Measurements from ENCODE around the gene LTBP1. TPM values are rescaled to one million over a fixed set of nuclear protein-coding genes. Genes with fewer than 3 reads are reported as not detected.

The LTBP1 gene
- total RNA-seq, 1 experiment from 2014 or later = 28.5 TPM

DNA sequence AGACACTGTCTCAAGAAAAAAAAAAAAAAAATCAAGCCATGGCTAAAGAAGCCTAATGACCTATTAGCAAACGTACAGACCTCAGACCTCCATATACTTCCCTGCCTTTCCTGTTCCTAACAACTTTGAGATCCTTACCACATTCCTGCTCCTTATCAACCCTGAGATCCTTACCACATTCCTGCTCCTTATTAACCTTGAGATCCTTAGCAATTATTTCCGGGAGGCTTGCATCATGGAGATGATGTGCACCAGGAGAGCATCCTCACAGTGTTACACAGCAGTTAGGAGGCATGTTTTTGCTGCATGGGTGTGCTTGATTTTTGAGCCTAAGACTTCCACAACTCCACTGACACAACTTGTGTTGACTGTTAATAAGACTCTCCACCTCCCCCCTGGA is 475.1 kb downstream of the LTBP1 start:
- TF ChIP-seq, protein P1, sequence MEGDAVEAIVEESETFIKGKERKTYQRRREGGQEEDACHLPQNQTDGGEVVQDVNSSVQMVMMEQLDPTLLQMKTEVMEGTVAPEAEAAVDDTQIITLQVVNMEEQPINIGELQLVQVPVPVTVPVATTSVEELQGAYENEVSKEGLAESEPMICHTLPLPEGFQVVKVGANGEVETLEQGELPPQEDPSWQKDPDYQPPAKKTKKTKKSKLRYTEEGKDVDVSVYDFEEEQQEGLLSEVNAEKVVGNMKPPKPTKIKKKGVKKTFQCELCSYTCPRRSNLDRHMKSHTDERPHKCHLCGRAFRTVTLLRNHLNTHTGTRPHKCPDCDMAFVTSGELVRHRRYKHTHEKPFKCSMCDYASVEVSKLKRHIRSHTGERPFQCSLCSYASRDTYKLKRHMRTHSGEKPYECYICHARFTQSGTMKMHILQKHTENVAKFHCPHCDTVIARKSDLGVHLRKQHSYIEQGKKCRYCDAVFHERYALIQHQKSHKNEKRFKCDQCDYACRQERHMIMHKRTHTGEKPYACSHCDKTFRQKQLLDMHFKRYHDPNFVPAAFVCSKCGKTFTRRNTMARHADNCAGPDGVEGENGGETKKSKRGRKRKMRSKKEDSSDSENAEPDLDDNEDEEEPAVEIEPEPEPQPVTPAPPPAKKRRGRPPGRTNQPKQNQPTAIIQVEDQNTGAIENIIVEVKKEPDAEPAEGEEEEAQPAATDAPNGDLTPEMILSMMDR (conservative IDR thresholded peaks at IDR 0.05) = no peak

More for the DNA sequence above, 475.1 kb downstream of the LTBP1 start:
- no peak overlapping the region for H3K23ac ChIP-seq (ENCODE audit: insufficient read length, low read depth, low read length)
- no peaks in the 10 kb centered on the region for H4K20me1 ChIP-seq (ENCODE audit: control insufficient read depth, insufficient read depth, insufficient read length)
- no peak overlapping the region for H2AK5ac ChIP-seq (ENCODE audit: insufficient read length, low read length)
- H3K23me2 ChIP-seq (ENCODE audit: insufficient read length, low read depth, low read length, poor library complexity, severe bottlenecking) = no peaks in the 10 kb centered on the region
- H3K79me2 ChIP-seq (ENCODE audit: insufficient read depth, low read length) = no peaks in the 10 kb centered on the region
- no peaks in the 10 kb centered on the region for H3K79me1 ChIP-seq (ENCODE audit: insufficient read depth, low read depth, low read length, poor library complexity, severe bottlenecking)
- H2BK12ac ChIP-seq (ENCODE audit: insufficient read length, low read depth, low read length) = no peak overlapping the region
- no peak overlapping the region for H3K27ac ChIP-seq (ENCODE audit: insufficient read length, low read depth, low read length)
- H2AFZ ChIP-seq (ENCODE audit: low read length) = no peak overlapping the region
- no peak overlapping the region for H4K91ac ChIP-seq (ENCODE audit: insufficient read length, low read depth, low read length)
- no peak overlapping the region for H3K4me2 ChIP-seq (ENCODE audit: insufficient read depth, insufficient read length, low read length)
- no peaks in the 10 kb centered on the region; the same call in 1 of the 2 replicates for H3K4me1 ChIP-seq (ENCODE audit: insufficient read depth, low read length)
- H3K4ac ChIP-seq (ENCODE audit: low read depth, low read length) = no peak overlapping the region
- no peak overlapping the region for H3K9ac ChIP-seq (ENCODE audit: extremely low read depth, insufficient read length, low read length)
- H3K27me3 ChIP-seq (ENCODE audit: insufficient read depth, low read length) = no peaks in the 10 kb centered on the region
- no peak overlapping the region for H2BK15ac ChIP-seq (ENCODE audit: low read depth, low read length)
- no peak overlapping the region for H2BK20ac ChIP-seq (ENCODE audit: low read depth, low read length, poor library complexity, severe bottlenecking)
- H2BK120ac ChIP-seq (ENCODE audit: low read depth, low read length, poor library complexity, severe bottlenecking) = no peak overlapping the region
- H3K56ac ChIP-seq (ENCODE audit: insufficient read length, low read depth, low read length) = no peak overlapping the region
- no peaks in the 10 kb centered on the region for H3K9me3 ChIP-seq (ENCODE audit: control insufficient read depth, low read depth, low read length)
- no peak overlapping the region for H3T11ph ChIP-seq (ENCODE audit: low read length)
- H4K8ac ChIP-seq (replicated peaks; ENCODE audit: insufficient read length, low read depth, low read length) = no peak overlapping the region
- no peak overlapping the region for H3K18ac ChIP-seq (ENCODE audit: insufficient read length, low read depth, low read length)
- no CpG with 5 or more reads among the region's 2 CpGs for WGBS (ENCODE audit: extremely low coverage, insufficient read length, low lambda C conversion rate)
- no peak overlapping the region for H3K14ac ChIP-seq (ENCODE audit: insufficient read depth, low read length)
- no peak overlapping the region for H2BK5ac ChIP-seq (ENCODE audit: insufficient read length, low read length)
- peaks cover 4 to 6% of the 10 kb centered on the region in 2 experiments; a peak in 3 of 4 replicates for H3K4me1 Mint-ChIP-seq
- no peak for DNase-seq
- no peak overlapping the region for H4K5ac ChIP-seq (ENCODE audit: insufficient read length, low read depth, low read length)
- H3K36me3 Mint-ChIP-seq (ENCODE audit: insufficient read depth in 1 of 3, low read depth in 3 of 3) = no peaks in the 10 kb centered on the region; a peak in 1 of 7 replicates
- no peak overlapping the region for H3K4me3 Mint-ChIP-seq
- no peaks in the 10 kb centered on the region for H3K27me3 Mint-ChIP-seq (ENCODE audit: low read depth)
- no peak overlapping the region for H3K27ac Mint-ChIP-seq
- peaks cover 0 to 2% of the 10 kb centered on the region in 2 experiments; a peak in 1 of 5 replicates for H3K9me3 Mint-ChIP-seq
